Vagina (tissue), 2 donors: Measurements from ENCODE around the gene TUBGCP3. TPM values are rescaled to one million over a fixed set of nuclear protein-coding genes. Genes with fewer than 3 reads are reported as not detected.

Source experiments
- DNase-seq, 2 donors: peaks; one replicate each; pipeline ENCODE4 v3.0.0-alpha.2; 2017; ENCODE audit errors: extremely low spot score in 2 of 2
- H3K27ac ChIP-seq: fragments of 200-600 bp; sonication (generic); one replicate; pipeline ENCODE4 v1.5.1; 2019
- H3K27me3 ChIP-seq: fragments of 200-600 bp; sonication (generic); one replicate; pipeline ENCODE4 v1.5.1; 2019
- H3K36me3 ChIP-seq, 2 donors: fragments of 200-600 bp; sonication (generic); one replicate each; pipeline ENCODE4 v1.5.1; 2017 to 2019
- H3K4me1 ChIP-seq: fragments of 200-600 bp; sonication (generic); one replicate; pipeline ENCODE4 v1.5.1; 2019
- H3K4me3 ChIP-seq, 2 donors: fragments of 200-600 bp; sonication (generic); 1 replicate in 1 of 2; 2 replicates in 1 of 2; pipeline ENCODE4 v1.5.1; 2016 to 2019
- H3K9me3 ChIP-seq: fragments of 200-600 bp; sonication (generic); one replicate; pipeline ENCODE4 v1.5.1; 2019
- CTCF ChIP-seq, 3 experiments: fragments of 450-650 bp in 2 of 3; fragments of 200-600 bp in 1 of 3; sonication (generic) in 1 of 3; IDR thresholded peaks; one replicate each; pipeline ENCODE4 v1.5.1; 2017 to 2019; ENCODE audit warnings: antibody characterized with exemption in 3 of 3, mild to moderate bottlenecking in 2 of 3, moderate library complexity in 2 of 3
- POLR2A ChIP-seq, 2 donors: fragments of 450-650 bp; IDR thresholded peaks; one replicate each; pipeline ENCODE4 v1.6.1; 2017; ENCODE audit warnings: antibody characterized with exemption in 2 of 2, mild to moderate bottlenecking in 2 of 2, moderate library complexity in 2 of 2
- POLR2AphosphoS5 ChIP-seq, 2 donors: sonication (generic); formaldehyde crosslinking; IDR thresholded peaks; one replicate each; pipeline ENCODE4 v1.9.0; 2017; ENCODE audit warnings: antibody characterized with exemption in 2 of 2, mild to moderate bottlenecking in 2 of 2, low read depth in 1 of 2; ENCODE audit not compliant: insufficient read depth in 1 of 2
- intact Hi-C: fragments of 100-400 bp; cut with DNase I; formaldehyde crosslinking; loops from one replicate; pipeline ENCODE4 v1.15.1; 2023
- total RNA-seq: library from RNA; depleted of rRNA; stranded (reverse); fragments of >200 nt; gene quantifications from one replicate; pipeline ENCODE4 v1.2.3, GENCODE V29; 2016

Gene TUBGCP3
- total RNA-seq, 1 donor from 2014 or later: 23.3 TPM

- Histone ChIP-seq H3K9me3 (peaks cover 6% of the 10 kb centered on the region), H3K27me3 (no peaks in the 10 kb centered on the region), H3K27ac (no peak overlapping the region), H3K4me3 (no peak overlapping the region), H3K4me1 (no peaks in the 10 kb centered on the region), H3K36me3 (peaks cover 0 to 1% of the 10 kb centered on the region in 2 donors)
- no peak for DNase-seq
- intact Hi-C loops: no loop called here
- no peak for TF ChIP-seq CTCF (IDR thresholded peaks at IDR 0.05)
- TF ChIP-seq POLR2A (IDR thresholded peaks at IDR 0.05): no peak
- TF ChIP-seq POLR2AphosphoS5 (IDR thresholded peaks at IDR 0.05; ENCODE audit: insufficient read depth in 1 of 2, low read depth in 1 of 2): no peak
Observed at GRCh38 chr13:112481458-112481857, 106.5 kb downstream of the TUBGCP3 start.

- H3K4me3 ChIP-seq: no peak overlapping the region
- H3K4me1 ChIP-seq: no peaks in the 10 kb centered on the region
- intact Hi-C loops: no loop called here
- H3K27ac ChIP-seq: no peak overlapping the region
- H3K9me3 ChIP-seq: peaks cover 6% of the 10 kb centered on the region
- no peak for TF ChIP-seq POLR2A (IDR thresholded peaks at IDR 0.05)
- no peak for TF ChIP-seq POLR2AphosphoS5 (IDR thresholded peaks at IDR 0.05; ENCODE audit: insufficient read depth in 1 of 2, low read depth in 1 of 2)
- H3K36me3 ChIP-seq: no peaks in the 10 kb centered on the region
- DNase-seq: no peak
- no peaks in the 10 kb centered on the region for H3K27me3 ChIP-seq
Observed at GRCh38 chr13:112479389-112479788, 108.6 kb downstream of the TUBGCP3 start.

GRCh38 chr13:112477070-112477619 lies 110.8 kb downstream of the TUBGCP3 start:
- TF ChIP-seq POLR2A (IDR thresholded peaks at IDR 0.05) (no peak), POLR2AphosphoS5 (IDR thresholded peaks at IDR 0.05; ENCODE audit: insufficient read depth in 1 of 2, low read depth in 1 of 2) (no peak)
- H3K4me1 ChIP-seq: no peaks in the 10 kb centered on the region
- H3K27ac ChIP-seq: no peak overlapping the region
- H3K27me3 ChIP-seq: no peaks in the 10 kb centered on the region
- no peak overlapping the region for H3K4me3 ChIP-seq
- H3K9me3 ChIP-seq: peaks cover 6% of the 10 kb centered on the region
- DNase-seq: no peak
- intact Hi-C loops: no loop called here
- H3K36me3 ChIP-seq: no peaks in the 10 kb centered on the region

DNA sequence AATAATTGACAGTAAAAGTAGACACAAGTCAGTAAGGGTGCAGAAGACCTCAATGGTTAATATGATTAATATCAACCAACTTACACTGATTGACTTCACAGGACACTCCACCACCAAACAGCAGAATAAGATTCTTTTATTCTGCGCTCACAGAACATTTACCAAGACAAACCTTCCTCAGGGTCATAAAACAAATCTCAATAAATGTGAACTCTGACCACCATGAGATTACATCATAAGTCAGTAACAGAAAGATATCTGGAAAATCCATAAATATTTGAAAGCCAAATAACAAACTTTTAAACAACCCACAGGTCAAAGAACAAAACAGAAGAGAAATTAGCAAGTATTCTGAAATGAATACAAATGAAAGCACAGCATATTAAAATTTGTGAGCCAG lies 112.1 kb downstream of the TUBGCP3 start:
- TF ChIP-seq CTCF (IDR thresholded peaks at IDR 0.05): no peak
- no peak for TF ChIP-seq POLR2AphosphoS5 (IDR thresholded peaks at IDR 0.05; ENCODE audit: insufficient read depth in 1 of 2, low read depth in 1 of 2)
- no peak for TF ChIP-seq POLR2A (IDR thresholded peaks at IDR 0.05)
- H3K4me1 ChIP-seq: no peaks in the 10 kb centered on the region
- H3K27me3 ChIP-seq: no peaks in the 10 kb centered on the region
- no peak overlapping the region for H3K27ac ChIP-seq
- H3K4me3 ChIP-seq: no peak overlapping the region
- DNase-seq: no peak
- intact Hi-C loops: no loop called here
- peaks cover under 1% of the 10 kb centered on the region for H3K9me3 ChIP-seq
- H3K36me3 ChIP-seq: no peaks in the 10 kb centered on the region

DNA sequence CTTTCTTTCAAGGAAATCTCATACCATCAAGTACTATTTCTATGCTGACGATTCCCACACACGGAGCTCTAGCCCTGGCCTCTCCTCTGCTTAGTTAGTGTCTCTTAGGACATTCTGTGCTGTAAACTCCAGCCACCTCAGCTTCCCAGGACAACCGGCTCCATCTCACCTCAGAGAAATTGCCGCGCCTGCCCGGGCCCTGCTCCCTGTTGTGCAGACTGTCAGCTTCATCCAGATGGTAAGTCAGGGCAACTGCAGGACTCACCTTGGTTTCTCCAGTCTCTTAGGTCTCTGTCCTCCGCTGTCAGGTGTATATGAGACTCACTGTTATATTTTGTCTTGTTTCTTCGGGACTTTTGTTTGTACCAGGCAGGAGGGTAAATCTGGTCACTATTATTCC lies 113.1 kb downstream of the TUBGCP3 start:
- no peak overlapping the region for H3K4me3 ChIP-seq
- no peaks in the 10 kb centered on the region for H3K4me1 ChIP-seq
- no peak overlapping the region for H3K27ac ChIP-seq
- no peak for TF ChIP-seq POLR2A (IDR thresholded peaks at IDR 0.05)
- TF ChIP-seq CTCF (IDR thresholded peaks at IDR 0.05): no peak
- no peak for TF ChIP-seq POLR2AphosphoS5 (IDR thresholded peaks at IDR 0.05; ENCODE audit: insufficient read depth in 1 of 2, low read depth in 1 of 2)
- DNase-seq: no peak
- no peaks in the 10 kb centered on the region for H3K9me3 ChIP-seq
- H3K36me3 ChIP-seq: no peaks in the 10 kb centered on the region
- no peaks in the 10 kb centered on the region for H3K27me3 ChIP-seq
- intact Hi-C loops: no loop called here

DNA sequence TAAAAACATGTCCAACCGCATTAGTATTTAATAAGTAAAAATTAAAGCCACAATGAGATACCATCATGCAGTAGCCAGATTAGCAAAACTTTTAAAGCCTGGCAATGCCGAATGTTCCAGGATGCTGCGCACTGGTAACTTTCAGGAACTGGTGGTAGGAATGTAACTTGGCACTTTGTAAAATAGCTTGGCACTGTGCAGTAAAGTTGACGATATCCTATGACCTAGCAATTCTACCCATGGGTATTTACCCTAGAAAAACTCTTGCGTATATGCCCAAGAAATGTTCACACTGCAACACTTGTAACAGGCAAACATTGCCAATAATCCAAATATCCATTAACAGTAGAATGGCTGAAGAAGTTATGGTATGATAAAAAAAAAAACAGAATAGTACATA lies 114.1 kb downstream of the TUBGCP3 start:
- intact Hi-C loops: no loop called here
- TF ChIP-seq POLR2AphosphoS5 (IDR thresholded peaks at IDR 0.05; ENCODE audit: insufficient read depth in 1 of 2, low read depth in 1 of 2) (no peak), CTCF (IDR thresholded peaks at IDR 0.05) (no peak), POLR2A (IDR thresholded peaks at IDR 0.05) (no peak)
- H3K27ac ChIP-seq: no peak overlapping the region
- H3K9me3 ChIP-seq: no peaks in the 10 kb centered on the region
- H3K4me1 ChIP-seq: no peaks in the 10 kb centered on the region
- H3K36me3 ChIP-seq: no peaks in the 10 kb centered on the region
- DNase-seq: no peak
- no peaks in the 10 kb centered on the region for H3K27me3 ChIP-seq
- no peak overlapping the region for H3K4me3 ChIP-seq
